Stimulated activated CD4-positive, alpha-beta T cell treated with anti-CD3 and anti-CD28 coated beads, TNF-alpha, amount 100 ng/mL, for 48 hours (primary cell): Measurements from ENCODE around the gene CHCHD2.
"Not testable (repeated sequence)": the region's sequence is repeated elsewhere in the genome, so short reads cannot be mapped to it uniquely, and the experiment has no call there.

Experiments used
- DNase-seq, 3 donors: peaks; one replicate each; pipeline ENCODE4 v3.0.0-alpha.2; 2020; ENCODE audit warnings: low read depth in 3 of 3

The CHCHD2 gene, protein sequence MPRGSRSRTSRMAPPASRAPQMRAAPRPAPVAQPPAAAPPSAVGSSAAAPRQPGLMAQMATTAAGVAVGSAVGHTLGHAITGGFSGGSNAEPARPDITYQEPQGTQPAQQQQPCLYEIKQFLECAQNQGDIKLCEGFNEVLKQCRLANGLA

DNA sequence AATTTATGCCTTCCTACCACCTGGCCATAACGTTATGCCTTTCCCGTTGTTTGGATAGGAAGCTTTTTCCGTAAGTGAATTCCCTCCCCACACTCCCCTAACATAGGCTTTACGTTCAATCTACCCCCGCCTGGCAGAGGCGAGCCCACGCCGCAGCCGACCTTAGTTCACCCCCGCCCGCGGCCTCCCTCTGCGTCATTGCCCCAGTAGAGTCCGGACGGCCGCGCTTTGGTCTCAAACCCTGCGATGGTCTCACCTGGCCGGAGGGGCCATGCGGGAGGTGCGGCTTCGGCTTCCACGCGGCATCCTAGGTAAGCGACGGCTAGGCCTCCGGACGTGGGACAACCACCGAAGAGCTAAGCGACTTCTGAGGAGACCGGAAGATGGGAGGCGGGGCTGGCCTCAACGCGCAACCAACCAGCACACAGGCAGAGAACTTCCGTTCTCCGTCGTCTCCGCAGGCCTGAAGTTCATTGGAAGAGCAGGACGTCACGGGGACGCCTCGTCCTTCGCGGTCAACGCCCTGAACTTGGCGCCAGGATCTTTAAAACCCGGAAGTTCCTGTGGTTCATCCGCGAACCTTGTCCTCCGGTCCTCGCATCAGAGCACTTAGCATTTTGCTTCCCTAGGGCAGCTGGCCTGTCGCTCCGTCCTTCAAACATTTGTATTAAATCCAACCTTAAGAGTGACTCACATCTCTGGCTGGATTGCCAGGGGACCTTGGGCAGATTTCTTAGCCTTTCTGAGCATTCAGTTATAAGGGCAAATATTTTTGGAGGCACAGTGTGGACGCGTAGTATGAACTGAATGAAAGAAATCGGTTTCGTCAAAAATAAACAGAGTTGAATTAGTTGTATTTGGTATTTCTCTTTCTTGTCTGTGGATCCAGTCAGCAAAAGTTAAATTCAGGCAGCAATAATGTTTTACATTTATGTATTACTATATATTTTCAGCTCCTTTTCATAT, at the start of gene CHCHD2:
Gene CHCHD2, minus strand, starts transcription at position 369 of the 966 bp plus-strand sequence. Its CDS starts 63 bp downstream, at position 306.
- peak; percentile 84 to 93 (median 86) for DNase-seq

DNA sequence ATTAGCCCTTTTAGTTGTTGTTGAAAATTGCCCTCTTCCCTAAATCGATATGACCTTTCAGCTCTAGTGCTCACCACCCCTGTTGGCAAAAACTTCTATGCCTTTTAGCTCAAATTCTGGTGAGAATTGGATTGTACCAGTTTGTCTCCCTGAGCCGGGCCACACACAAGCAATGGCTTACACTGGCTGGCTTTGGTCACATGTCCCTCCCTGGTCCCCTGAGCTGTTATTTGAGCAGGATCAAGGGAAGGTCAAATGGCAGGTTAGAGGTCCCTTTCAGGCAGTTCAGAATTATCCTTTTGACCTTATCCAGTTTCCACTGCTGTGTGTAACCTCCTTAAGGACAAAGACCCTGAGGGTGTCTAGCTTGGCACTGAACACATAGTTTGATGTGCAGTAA, 24.8 kb upstream of the CHCHD2 start:
- DNase-seq = not testable (repeated sequence)

DNA sequence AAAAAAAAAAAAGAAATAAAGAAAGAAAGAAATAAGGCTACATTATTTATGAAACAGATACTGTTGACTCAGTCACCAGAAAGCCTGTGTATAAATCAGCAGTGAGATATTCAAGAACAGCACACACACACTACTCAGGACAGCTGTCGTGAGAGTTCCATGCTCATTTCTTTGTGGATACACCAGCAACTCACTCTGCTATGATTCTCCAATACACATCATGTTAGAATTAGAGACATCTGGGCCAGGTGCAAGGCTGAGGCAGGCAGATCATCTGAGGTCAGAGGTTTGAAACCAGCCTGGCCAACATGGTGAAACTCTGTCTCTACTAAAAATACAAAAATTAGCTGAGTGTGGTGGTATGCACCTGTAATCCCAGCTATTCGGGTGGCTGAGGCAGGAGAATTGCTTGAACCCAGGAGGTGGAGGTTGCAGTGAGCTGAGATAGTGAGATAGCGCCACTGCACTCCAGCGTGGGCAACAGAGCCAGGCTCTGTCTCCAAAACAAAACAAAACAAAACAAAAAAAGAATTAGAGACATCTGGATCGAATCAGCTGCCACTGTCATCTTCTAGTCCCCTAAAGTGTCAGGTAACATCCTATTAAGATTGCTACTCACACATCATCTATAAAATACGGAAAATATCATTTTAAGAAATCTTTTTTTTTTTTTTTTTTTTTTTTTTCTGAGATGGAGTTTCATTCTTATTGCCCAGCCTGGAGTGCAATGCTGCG, 21.1 kb upstream of the CHCHD2 start:
- no peak for DNase-seq

DNA sequence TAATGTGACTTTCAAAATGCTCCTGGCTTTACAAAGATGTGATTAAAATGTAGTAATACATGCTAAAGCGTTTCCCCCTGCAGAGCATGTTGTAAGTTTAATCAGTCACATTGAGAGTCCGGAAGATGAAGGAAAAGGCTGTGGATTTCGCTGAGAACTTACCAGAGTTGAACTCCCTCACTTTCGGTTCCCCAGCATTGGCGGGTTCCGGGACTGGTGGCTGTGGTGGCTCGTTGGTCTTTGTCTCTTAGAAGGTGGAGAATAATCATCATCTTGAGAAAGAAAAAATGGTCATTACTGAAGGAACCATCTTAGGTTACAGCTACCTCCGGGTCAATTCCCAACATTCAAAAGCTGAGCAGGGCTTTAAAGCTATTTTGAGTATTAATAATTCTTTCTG, 19.6 kb upstream of the CHCHD2 start:
- DNase-seq = no peak

DNA sequence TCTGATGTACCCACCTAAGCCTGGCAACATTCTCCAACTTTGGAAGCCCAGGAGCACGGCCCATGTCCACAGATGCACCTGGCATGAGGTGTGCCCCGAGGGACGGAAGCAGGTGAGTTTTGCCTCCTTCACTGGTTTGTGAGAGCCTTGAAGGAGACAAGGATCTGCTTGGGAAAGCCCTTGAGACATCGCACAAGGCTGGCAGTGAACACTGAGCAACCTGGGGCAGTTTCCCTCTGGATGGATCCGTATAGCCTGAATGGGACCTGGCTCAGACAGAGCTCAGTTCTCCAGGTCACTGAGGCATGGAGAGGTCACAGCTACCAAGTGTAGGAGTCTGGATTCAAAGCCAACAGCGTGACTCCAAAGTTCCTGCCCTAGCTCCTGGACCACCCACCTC, 18.7 kb upstream of the CHCHD2 start:
- DNase-seq = no peak

DNA sequence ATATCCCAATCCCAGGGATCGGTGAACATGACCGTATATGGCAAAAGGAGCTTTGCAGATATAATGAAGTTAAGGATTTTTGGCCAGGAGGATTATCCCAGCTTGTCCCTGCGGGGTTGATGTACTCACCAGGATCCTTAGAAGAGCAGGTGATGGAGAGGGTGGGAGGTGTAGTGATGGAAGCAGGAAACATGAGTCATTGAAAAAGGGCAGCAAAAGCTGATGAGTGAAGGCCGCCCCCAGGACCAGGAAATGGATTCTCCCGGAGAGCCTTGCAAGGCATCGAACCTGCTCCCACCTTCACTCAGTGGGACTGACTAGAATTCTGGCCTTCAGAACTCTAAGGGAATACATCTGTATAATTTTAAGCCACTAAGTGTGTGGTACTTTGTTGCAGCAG, 15.2 kb upstream of the CHCHD2 start:
- DNase-seq = no peak

DNA sequence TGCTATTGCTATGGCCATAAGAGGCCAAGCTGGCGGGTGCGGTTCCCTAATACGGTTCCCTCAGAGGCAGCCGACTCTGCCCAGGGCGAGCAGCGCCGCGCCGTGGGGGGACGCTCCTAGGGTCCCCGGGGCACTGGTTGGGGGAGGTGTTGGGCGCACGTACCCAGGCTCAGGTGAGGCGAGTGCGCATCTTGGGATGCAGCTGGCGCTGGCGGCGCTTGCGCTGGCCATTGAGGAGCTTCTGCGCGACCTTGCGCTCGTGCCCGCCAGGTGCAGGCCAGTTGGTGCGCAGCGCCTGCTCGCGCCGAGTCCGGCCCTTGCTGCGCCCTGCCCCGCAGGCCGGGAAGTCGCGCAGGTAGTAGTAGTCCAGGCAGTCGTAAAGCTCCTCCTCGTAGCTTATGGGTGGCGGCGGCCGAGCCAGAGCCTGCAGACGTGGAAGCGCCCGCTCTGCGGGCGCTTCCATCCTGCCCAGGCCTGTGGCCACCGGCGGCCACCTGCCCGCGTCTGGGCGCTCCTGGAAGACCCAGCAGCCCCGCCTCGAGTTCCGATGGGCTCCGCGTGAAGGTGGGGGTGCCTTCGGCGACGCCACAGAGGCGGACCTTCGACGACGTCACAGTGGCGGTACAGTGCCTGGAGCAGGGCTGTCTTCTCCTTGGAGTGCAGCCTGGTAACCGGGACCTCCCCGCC, 9.7 kb upstream of the CHCHD2 start, which contains the start of gene NUPR2:
Gene NUPR2, minus strand, starts transcription at position 566 of the 687 bp plus-strand sequence. Its CDS starts 103 bp downstream, at position 463.
- DNase-seq = no peak

DNA sequence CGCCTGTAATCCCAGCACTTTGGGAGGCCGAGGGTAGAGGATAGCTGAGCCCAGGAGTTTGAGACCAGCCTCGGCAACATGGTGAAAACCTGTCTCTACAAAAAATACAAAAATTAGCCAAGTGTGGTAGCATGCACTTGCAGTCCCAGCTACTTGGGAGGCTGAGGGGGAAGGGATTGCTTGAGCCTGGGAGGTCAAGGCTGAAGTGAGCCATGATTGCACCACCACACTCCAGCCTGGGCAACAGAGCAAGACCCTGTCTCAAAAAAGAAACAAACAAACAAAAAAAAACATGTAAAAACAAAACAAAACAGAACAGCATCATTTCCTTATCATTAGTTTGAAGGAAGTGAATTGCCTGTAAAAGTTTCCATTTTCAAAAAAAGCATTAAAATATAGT, 6.0 kb upstream of the CHCHD2 start:
- not testable (repeated sequence) for DNase-seq

DNA sequence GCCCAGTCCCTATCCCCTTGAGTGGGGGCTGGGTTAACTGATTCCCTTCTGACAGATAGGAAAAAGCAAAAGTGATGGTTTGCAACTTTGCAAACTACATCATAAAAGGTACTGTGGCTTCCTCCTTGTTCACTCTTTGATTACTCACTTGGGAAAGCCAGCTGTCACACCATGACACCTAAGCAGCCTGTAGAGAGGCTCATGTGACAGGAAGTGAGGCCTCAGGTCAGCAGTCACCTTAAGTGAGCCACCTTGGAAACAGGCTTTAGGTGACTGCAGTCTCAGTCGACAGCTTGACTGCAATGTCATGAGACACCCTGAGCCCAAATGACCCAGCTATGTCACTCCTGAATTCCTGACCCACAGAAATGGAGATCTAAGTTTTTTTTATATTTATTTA, 4.3 kb upstream of the CHCHD2 start:
- no peak for DNase-seq

DNA sequence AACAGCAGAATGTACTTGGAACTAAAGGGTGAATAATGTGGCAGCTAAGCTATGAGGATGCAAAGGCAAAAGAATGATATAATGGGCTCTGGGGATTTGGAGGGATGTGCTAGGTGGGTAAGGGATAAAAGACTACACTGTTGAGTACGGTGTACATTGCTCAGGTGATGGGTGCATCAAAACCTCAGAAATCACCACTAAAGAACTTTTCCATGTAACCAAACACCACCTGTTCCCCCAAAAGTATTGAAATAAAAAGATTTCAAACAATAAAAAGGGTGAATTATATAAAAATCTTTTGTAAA, 1.6 kb upstream of the CHCHD2 start:
- no peak for DNase-seq

DNA sequence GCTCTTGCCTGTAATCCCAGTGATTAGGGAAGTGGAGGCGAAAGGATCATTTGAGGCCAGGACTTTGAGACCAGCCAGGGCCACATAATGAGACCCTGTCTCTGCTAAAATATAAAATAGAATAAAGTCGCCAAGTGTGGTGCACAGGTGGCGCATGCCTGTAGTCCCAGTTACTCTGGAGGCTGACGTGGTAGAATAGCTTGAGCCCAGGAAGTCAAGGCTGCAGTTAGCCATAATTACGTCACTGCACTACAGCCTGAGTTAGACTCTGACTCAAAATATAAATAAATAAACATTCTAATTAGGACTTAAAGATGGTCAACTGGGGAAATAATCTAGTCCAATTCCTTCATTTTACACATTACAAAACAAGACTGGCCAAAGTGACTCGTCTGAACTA, 768 bp downstream of the CHCHD2 start:
- DNase-seq = no peak

DNA sequence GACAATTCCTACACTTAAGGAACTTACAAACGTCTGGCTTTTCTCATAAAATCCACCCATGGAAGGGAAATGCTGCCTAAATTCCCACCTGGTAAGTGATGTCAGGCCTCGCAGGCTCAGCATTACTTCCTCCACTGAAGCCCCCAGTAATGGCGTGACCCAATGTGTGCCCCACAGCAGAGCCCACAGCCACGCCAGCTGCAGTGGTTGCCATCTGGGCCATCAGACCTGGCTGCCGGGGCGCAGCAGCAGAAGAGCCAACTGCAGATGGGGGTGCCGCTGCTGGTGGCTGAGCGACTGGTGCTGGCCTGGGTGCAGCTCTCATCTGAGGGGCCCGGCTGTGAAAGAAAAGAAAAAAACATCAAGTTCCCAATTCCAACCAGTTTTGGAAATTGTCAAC, 2.1 kb downstream of the CHCHD2 start:
- DNase-seq = not testable (repeated sequence)

DNA sequence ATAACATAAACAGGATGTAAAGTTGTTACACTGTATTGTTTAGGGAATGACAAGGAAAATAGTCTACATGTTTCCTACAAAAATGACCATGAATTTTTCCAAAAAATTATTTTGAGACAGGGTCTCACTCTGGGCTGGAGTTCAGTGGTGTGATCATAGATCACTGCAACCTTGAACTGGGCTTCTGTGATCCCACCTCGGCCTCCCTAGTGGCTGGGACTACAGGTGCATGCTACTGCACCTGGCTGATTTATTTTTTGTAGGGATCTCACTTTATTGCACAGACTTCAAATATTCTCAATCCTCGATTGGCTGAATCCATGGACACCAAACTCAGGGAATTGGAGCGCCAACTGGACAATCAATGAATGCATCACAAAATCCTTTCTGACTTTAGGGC, 6.6 kb downstream of the CHCHD2 start:
- DNase-seq = no peak

DNA sequence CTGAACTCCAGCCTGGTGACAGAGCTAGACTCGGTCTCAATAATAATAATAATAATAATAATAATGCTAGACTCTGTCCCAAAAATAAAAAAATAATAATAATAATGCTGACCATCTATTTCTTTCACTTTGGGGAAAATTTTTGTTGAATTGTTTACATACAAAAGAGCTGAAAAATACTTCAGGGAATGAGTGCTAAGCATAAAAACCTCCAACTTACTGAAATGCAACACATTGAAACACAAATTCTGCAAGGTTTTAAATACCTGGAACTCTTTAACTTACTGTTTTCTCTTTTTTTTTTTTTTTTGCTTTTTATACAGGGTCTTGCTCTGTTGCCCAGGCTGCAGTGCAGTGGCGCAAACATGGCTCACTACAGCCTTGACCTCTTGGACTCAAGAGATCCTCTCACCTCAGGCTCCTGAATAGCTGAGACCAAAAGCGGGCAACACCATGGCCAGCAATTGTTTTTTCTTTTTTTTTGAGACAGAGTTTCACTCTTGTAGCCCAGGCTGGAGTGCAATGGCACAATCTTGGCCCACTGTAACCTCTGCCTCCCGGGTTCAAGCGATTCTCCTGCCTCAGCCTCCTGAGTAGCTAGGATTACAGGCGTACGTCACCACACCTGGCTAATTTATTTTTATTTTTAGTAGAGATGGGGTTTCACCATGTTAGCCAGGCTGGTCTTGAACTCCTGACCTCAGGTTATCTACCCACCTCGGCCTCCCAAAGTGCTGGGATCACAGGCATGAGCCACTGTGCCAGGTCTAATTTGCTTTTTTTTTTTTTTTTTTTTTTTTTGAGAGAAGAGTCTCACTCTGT, 7.9 kb downstream of the CHCHD2 start:
- not testable (repeated sequence) for DNase-seq

DNA sequence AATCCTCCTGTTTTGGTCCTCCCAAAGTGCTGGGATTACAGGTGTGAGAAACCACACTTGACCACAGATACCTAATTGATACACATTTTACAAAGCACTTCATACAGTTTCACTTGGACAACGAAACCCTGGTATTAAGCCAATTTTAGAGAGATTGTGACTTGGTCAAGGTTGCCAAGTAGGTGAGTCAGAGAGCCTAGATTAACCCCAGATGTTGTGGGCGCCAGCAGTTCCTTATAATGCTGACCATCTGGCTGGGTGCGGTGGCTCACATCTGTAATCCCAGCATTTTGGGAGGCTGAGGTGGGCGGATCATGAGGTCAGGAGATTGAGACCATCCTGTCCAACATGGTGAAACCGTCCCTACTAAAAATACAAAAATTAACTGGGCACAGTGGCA, 8.6 kb downstream of the CHCHD2 start:
- no peak for DNase-seq

DNA sequence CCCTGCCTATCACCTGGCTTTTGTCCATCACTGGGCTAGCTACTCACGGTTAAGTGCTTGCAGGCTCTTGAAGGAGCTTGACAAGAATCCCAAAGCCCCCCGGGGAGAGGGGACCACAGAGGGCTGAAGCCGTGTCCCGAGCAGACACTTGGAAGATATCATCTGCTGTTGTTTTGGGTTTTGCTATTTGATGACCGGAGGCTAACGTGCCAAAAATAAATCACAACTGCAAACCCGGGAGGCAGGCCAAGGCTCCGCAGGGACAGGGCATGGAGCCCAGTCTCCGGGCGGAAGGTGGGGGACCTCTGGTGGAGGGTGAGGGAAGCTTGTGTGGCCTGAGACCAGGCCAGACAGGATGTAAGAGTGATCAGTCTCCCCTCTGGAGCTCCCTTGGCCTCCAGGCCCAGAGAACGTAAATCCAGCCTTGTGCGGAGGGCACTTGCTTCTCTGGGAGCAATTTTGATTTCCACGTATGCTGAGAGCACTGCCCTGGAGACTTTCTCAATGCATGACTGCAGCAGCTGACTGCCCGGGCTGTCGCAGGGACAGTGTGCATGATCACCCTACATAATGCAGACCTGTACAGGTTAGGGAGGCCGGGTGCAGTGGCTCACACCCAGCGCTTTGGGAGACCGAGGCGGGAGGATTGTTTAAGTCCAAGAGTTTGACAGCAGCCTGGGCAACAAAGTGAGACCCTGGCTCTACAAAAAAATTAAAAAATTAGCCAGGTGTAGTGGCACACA, 13.3 kb downstream of the CHCHD2 start, which contains the start of gene PHKG1:
Gene PHKG1, minus strand, starts transcription at position 164 of the 743 bp plus-strand sequence. CDS start 4,011 bp downstream, outside the sequence.
- no peak for DNase-seq

DNA sequence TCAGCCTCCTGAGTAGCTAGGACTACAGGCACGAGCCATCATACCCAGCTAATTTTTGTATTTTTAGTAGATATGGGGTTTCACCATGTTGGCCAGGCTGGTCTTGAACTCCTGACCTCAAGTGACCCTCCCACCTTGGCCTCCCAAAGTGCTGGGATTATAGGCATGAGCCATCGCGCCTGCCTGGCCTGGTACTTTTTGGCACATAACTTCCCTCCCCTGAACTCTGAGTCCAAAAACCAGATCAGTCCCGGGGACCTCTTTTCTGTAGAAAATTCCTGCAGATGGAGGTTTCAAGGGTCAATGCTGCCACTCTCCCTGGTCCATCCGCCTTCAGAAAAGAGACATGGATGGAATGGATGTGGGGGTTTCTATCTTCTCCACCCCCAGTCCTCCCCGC, 13.9 kb downstream of the CHCHD2 start:
- DNase-seq = not testable (repeated sequence)

DNA sequence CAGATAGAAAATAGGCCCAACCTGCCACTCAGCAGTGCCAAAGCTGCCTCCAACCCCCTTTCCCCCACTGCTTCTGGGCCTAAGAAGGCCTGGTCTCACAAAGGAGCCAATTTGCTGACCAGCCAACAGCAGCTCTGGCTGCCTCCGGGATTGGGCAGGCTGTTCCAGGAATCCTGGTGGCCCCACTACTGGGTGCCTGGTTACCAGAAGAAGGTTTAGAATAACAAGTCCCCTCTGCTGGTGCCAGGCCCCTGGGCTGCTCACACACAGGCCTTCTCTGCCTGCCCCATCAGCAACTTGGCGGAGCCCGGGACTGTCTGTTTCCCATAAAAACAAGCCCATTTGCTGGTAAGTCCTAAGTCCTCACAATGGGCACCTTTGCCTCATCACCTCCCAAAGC, 14.7 kb downstream of the CHCHD2 start:
- no peak for DNase-seq

DNA sequence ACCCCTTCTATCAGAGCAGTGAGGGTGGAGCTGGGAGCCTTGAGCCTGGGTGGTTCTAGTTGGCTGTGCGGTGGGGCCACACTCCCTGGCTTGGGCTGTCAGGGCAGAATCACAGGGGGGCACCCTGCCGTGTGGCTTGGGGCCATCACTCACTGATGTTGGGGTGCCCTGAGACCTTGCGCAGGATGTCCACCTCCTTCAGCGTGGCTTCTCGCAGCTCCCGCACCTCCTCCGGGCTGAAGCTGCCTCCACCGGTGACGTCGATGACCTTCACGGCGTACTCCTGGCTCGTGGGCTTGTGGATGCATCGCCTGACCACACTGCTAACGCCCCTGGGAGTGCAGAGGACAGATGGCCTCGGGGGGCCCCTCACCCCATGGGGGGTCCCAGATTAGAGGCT, 18.8 kb downstream of the CHCHD2 start:
- no peak for DNase-seq

DNA sequence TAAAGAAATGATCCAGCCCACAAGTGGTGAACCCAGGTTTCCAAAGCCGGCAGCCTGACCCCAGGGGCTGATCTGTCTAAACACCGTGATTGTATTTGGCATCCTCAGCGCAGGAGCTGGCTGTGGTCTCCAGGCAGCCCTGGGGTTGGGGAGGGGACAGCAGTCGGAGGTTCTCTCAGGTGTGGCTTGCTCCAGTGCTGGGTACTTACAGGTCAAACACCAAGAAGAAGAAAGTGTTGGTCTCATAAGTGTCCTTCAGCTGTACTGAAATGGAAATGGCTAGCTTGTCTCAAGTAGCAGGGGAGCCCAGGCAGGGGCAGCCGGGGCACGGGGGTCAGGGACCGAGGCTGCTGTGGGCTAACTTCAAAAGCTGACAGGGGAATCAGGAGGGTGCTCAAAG, 19.5 kb downstream of the CHCHD2 start:
- no peak for DNase-seq
